T1000 (cell line): Measurements from ENCODE around the gene MBD3.

Experiments
- DNase-seq: peaks from one replicate; lab custom pipeline; 2025; ENCODE audit warnings: mixed read lengths; lab: John Stamatoyannopoulos, UW

The MBD3 gene

DNA sequence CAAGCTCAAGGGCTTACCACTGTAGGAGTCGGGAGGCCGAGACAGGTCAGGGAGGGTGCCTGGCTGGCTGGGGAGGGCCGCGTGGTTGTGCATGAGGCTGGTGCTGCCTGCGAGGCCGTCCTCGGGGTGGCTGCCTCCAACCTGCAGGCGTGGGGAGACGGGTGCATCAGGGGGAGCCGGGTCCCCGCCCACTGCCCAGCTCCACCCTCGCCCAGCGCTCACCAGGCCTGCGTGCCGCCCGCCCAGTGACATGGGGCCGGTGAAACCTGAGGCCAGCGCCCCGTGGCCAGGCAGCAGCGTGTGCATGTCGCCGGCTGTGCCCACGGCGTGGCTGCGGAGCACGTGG, 26.4 kb upstream of the MBD3 start:
- no peak for DNase-seq

GRCh38 chr19:1618157-1619093, 25.8 kb upstream of the MBD3 start:
- DNase-seq: no peak

DNA sequence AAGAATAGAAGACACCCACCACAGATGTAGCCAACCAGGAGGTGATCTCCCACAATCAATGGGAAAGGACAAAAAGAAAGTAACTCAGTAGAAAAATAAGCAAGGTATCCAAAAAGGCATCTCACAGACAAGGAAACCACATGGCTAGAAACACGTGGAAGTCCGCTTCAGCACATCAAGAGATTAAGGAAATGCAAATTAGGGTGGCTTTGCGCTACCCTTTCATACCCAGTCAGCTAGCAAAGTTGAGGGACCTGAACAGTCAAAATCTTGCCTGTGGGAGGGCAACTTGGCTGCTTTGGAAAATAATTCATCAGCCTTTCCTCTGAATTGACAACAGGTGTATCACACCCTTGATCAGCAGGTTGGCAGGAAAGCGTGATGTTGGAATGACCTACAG, 24.2 kb upstream of the MBD3 start:
- no peak for DNase-seq

- DNase-seq: no peak
Measured at GRCh38 chr19:1616396-1616795, 23.7 kb upstream of the MBD3 start.

GRCh38 chr19:1615156-1615765, 22.6 kb upstream of the MBD3 start:
- no peak for DNase-seq

GRCh38 chr19:1613808-1614570, 21.3 kb upstream of the MBD3 start:
- DNase-seq: no peak

DNA sequence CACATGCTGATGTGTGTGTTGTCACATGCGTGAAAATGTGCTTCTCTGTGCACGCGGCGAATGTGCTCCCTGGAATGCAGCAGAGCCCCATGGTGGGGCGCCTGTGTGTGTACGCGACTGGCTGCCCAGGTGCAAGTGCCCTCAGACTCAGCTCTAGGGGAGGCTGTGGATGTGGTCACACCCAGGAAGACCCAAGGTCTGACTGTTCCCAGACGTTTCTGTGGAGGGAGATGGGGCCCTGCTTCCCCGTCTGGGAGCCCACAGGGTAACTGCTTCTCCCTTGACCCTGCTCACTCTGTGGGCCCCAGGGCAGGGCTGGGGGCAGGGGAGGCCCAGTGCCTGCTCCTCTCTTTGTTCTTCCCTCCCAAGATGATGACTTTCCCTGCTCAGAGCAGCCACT, 20.5 kb upstream of the MBD3 start:
- no peak for DNase-seq

DNA sequence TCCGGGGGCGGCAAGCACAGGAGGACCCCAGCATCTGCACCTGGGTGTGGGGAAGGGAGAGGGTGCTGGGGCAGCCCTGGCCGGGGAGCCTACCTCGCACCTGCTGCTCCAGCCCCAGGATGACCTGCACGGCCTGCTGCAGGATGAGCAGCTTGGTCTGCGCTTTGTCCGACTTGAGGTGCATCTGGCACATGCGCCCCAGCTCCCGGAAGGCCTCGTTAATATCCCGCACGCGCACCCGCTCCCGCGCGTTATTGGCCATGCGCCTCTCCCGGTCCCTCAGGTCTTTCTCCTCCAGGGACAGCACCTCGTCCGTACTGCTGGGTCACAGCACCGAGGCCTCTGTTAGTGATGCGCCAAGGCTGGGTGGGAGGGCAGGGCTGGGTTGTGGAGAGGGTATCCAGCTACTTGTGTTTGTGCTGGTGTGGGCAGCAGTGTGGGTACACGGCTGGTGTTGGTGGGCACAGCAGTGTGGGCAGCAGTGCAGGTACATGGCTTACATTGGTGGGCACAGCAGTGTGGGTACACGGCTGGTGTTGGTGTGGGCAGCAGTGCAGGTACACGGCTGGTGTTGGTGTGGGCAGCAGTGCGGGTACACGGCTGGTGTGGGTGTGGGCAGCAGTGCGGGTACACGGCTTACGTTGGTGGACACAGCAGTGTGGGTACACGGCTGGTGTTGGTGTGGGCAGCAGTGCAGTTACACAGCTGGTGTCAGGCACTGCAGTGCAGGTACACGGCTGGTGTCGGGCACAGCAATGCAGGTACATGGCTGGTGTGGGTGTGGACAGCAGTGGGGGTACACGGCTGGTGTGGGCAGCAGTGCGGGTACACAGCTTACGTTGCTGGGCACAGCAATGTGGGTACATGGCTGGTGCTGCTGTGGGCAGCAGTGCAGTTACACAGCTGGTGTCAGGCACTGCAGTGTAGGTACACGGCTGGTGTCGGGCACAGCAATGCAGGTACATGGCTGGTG, 19.7 kb upstream of the MBD3 start:
- no peak for DNase-seq

- no peak for DNase-seq
Measured at GRCh38 chr19:1611353-1611752, 18.7 kb upstream of the MBD3 start.

- DNase-seq: no peak
Measured at GRCh38 chr19:1610579-1610978, 17.9 kb upstream of the MBD3 start.

DNA sequence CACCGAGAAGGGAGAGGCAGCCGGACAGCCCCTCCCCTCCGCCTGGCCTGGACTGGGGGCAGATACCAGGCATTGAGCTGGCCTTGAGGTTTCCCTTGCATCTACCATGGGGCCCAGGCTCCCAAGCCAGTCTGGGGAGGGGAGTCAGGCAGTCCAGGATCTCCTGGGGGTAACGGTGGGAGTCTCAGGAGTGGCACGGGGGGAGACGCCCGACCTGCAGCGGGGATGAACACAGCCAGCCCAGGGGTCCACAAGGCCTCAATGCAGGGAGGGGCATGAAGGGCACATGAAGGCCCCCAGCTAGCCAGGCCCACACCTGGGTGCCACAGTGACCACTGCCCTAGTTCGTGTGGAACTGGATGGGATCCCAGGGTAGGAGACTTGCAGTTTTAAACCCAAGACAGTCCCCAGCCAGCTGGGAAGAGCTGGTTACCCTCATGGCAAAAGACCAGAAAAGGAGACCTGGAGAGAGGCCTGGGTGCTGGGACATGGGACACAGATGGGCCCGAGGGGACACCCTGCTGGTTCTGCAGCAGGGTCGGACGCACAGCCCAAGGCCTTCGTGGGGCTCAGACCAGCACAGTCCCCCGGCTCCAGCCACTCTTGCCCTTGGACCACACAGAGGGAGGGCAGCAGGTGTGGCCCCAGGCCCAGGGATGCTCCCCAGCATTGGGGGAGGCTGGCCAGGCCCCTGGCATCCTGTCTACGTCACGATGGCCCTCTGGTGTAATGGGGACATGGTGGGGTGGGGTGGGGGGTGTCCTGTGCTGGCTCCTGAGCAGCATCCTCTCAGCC, 17.2 kb upstream of the MBD3 start:
- no peak for DNase-seq

DNA sequence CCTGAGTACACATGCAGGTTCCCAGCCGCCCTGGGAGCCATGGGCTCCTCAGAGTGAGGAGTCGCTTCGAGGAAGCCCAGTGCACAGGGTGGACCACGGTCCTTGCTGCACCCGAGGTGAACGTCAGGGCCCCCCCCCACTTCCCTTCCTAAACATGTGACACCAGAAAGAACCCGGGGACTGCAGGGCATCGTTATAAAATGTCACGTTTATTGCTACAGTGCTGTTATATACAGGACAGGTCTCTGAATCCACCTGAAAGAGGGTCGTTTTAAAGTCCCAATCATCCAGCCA, 16.4 kb upstream of the MBD3 start:
- no peak for DNase-seq

- DNase-seq: peak; percentile 60
Measured at GRCh38 chr19:1608359-1609102, 15.9 kb upstream of the MBD3 start.

DNA sequence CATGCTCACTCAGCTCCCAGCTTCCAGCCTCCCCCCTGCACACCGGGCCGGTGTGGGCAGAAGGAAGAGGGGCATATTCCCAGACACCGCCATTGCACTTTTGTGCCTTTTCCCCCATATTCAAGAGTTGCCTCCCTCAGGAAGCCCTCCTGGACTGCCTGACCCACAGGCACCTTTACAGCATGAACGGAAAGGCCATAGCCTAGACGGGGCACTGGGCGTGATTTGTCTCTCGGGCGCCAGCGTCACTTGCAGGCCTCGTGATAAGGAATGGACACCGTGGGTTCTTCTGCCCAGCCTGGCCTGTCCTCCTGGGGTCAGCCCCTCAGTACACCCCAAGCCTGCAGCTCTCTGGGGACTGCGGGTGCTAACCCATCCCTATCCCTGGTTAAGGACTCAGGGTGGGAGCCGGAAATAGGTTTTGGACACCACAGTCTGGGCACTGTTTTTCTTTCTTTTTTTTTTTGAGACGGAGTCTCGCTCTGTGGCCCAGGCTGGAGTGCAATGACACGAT, 13.5 kb upstream of the MBD3 start:
- no peak for DNase-seq

DNA sequence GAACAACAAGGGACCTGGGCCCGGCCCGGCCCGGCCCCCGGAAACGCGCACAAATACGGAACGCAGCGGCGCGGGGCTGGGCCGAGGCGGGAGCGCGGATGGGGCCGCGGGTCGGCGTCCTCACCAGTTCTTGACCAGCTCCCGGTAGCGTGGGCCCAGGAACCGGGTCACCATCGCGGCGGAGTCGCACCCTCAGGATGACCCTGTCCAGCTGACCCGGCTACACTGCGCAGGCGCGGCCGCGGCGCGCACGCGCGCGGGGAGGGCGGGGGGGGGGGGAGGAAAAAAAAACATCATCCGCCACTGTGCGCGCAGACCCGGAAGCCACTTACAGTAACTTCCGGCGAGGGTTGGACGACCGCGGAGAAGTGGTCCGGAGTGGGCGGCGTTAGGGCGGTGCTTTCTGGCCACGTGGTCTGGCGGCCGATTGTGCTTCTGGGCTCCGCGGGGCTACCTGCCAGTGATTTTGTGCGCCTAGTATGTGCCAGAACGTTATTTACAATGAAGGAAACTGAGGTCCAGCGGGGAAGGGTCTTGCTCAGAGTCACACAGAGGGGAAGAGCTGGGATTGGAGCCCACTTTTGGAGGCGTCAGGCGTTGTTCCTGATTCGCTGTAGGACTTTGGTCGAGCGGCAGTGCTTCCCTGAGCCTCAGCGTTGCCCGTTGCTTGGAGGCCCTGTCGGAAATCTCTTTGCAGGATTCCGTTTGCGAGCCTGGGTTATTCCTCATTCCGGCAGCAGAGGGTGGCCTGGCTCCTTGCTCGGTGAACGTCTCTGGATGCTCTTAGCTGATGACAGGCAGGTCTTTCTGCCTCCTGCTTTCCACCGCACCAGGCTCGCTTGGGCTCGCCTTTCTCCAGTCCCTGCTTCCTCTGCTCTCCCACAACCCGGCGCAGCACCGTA, 12.8 kb upstream of the MBD3 start, which contains the start of gene UQCR11:
Gene UQCR11 (minus strand): TSS at position 227 of the 902 bp plus-strand sequence. CDS start 53 bp downstream, at position 174.
- peak; percentile 93 for DNase-seq

- DNase-seq: no peak
Measured at GRCh38 chr19:1602091-1602707, 9.5 kb upstream of the MBD3 start.

DNA sequence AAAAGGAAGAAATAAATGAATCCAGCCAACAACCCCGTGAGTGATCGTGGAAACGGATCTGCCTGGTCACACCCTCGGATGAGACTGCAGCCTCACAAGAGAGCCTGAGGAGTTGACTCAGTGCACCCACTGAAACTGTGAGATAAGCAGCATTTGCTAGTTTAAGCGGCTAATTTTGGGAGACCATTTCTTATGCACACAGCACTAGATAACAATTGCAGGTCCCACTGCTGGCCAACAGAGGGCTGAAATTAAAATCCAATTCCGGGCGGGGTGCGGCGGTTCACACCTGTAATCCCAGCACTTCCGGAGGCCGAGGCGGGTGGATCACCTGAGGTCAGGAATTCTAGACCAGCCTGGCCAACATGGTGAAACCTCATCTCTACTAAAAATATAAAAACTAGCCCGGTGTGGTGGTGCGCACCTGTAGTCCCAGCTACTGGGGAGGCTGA, 9.0 kb upstream of the MBD3 start:
- DNase-seq: no peak

DNA sequence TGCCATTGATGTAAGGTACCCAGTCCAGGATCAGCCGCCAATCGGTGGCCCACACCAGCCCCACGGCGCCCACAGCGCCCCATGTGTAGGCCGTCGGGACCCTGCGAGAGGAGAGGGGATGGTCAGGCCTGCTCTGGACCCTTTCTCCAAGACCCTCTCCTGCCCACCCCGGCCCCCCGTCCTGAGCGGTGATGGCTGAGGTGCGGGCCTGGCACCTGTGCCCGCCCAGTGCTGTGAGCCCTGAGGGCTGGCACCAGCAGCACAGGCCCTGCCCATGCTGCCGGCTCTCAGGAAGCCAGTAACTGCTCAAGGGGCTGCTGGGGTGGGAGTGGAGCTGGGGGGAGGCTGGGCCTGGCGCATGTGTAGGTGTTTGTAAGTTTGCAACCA, 6.8 kb upstream of the MBD3 start:
- no peak for DNase-seq
